Left ventricle myocardium inferior (tissue), 1 donor: ENCODE data around the gene CFAP46. TPM values are rescaled to one million over a fixed set of nuclear protein-coding genes. Genes with fewer than 3 reads are reported as not detected.

ENCODE experiments used
- DNase-seq: peaks from one replicate; pipeline ENCODE4 v3.0.0-alpha.2; 2020
- H3K27ac ChIP-seq: fragments of 200-600 bp; replicated peaks from 2 replicates; pipeline ENCODE4 v1.8.0; 2021
- H3K27me3 ChIP-seq: fragments of 200-600 bp; 2 replicates; pipeline ENCODE4 v1.8.0; 2021; ENCODE audit warnings: low read depth
- H3K36me3 ChIP-seq: fragments of 200-600 bp; 2 replicates; pipeline ENCODE4 v1.8.0; 2021
- H3K4me1 ChIP-seq: fragments of 200-600 bp; 2 replicates; pipeline ENCODE4 v1.8.0; 2021
- H3K4me3 ChIP-seq: fragments of 200-600 bp; 2 replicates; pipeline ENCODE4 v1.8.0; 2021; ENCODE audit warnings: mild to moderate bottlenecking, moderate library complexity
- H3K9me3 ChIP-seq: fragments of 200-600 bp; replicated peaks from 2 replicates; pipeline ENCODE4 v1.8.0; 2021
- intact Hi-C: fragments of 100-400 bp; cut with micrococcal nuclease; formaldehyde crosslinking; loops from one replicate; pipeline ENCODE4 v1.11.0; 2022
- total RNA-seq: library from RNA; stranded (reverse); fragmentation: NEBNext Ultra II Directional; extraction: Animal tissue kit (Norgen Biotek cat#: 25700); gene quantifications from one replicate; pipeline ENCODE4 v1.2.1, GENCODE V29; 2021
- TF ChIP-seq, protein P1 (sequence below): fragments of 200-600 bp; IDR thresholded peaks from 2 replicates; pipeline ENCODE4 v1.8.0; 2021; ENCODE audit warnings: antibody characterized with exemption, mild to moderate bottlenecking, borderline replicate concordance
- donor health status: DM: no; HTN: yes; CAD: no; lungs with severe emphysema.

CFAP46 gene
- total RNA-seq, 1 donor from 2014 or later, result 0.99 TPM

DNA sequence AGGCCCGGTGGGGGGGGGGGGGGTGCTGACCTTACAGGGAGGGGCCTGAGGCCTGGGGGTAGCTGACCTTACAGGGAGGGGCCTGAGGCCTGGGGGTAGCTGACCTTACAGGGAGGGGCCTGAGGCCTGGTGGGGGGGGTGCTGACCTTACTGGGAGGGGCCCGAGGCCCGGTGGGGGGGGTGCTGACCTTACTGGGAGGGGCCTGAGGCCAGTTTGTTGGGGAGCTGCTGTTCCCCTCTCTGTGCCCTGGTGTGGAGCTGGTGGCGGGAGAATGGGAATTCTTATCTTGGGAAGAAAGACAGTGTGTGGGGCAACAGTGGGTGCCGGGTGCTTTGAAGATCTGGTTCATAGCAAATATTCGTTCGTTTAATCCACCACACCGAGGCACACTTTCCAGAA lies 46.6 kb upstream of the CFAP46 start:
- Histone ChIP-seq H3K27me3 (peaks cover 52% of the 10 kb centered on the region), H3K4me3 (no peak overlapping the region), H3K27ac (no peak overlapping the region), H3K9me3 (no peaks in the 10 kb centered on the region), H3K36me3 (no peaks in the 10 kb centered on the region), H3K4me1 (peaks cover 4% of the 10 kb centered on the region)
- TF ChIP-seq, protein P1, sequence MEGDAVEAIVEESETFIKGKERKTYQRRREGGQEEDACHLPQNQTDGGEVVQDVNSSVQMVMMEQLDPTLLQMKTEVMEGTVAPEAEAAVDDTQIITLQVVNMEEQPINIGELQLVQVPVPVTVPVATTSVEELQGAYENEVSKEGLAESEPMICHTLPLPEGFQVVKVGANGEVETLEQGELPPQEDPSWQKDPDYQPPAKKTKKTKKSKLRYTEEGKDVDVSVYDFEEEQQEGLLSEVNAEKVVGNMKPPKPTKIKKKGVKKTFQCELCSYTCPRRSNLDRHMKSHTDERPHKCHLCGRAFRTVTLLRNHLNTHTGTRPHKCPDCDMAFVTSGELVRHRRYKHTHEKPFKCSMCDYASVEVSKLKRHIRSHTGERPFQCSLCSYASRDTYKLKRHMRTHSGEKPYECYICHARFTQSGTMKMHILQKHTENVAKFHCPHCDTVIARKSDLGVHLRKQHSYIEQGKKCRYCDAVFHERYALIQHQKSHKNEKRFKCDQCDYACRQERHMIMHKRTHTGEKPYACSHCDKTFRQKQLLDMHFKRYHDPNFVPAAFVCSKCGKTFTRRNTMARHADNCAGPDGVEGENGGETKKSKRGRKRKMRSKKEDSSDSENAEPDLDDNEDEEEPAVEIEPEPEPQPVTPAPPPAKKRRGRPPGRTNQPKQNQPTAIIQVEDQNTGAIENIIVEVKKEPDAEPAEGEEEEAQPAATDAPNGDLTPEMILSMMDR, result no peak
- intact Hi-C loops, result no loop called here
- DNase-seq, result no peak

DNA sequence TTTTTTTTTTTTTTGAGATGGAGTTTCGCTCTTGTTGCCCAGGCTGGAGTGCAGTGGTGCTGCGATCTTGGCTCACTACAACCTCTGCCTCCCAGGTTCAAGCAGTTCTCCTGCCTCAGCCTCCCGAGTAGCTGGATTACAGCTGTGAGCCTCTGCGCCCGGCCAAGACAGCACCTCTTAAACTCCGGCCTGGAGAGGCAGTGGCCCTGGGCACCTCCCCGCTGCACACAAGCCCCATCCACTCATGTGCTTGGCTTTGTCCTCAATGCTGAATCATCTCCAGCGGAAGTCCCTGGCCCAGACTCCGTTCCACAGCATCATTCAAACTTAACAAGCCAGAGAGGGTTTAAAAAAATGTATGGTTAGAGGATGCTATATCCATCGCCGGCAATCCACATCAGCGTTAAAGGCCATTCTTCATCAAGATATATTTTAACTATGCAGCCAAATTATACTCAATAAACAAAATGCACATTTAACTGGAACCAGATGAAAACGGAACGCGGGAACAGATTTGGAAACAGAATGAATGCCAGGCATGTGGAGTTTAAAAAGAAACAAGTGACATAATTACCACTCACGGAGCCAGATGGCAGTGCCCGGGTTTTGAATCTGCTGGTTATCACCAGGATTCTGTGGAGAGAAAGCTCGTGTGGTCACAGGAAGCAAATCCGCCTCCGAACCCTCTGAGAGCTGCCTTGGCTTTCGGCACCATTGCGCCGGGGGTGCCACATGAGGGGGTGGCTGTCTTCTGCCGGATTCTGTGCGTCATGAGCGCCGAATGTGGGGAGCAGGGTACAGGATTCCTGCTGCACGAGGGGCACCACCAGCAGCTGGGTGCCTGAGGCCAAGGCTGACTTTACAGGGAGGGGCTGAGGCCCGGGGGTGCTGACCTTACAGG lies 45.6 kb upstream of the CFAP46 start:
- TF ChIP-seq, protein P1, result no peak
- no peak overlapping the region for H3K4me3 ChIP-seq

DNA sequence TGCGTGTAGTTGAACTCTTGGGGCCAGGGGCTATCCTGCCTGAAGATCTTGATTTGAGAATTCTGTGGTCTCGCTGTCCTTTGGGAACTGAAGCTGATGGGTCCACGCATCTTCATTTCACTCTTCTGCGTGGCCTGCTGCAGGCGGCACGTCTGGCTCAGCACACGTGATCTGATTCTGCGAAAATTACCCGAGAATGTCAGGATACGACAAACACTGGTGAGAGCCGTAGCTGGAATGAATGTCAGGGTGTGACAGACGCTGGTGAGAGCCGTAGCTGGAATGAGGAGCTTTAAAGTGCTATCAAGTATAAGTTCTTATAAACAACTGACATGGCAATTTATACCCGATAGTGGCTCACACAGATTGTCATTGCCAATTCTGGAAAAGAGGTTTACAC lies 44.6 kb upstream of the CFAP46 start:
- peaks cover 4% of the 10 kb centered on the region for H3K4me1 ChIP-seq
- H3K27me3 ChIP-seq, result peaks cover 46% of the 10 kb centered on the region
- no peak overlapping the region for H3K4me3 ChIP-seq
- H3K27ac ChIP-seq, result no peak overlapping the region
- H3K36me3 ChIP-seq, result no peaks in the 10 kb centered on the region
- H3K9me3 ChIP-seq, result no peaks in the 10 kb centered on the region
- TF ChIP-seq, protein P1, result no peak
- intact Hi-C loops, result no loop called here
- DNase-seq, result no peak

More for the DNA sequence above, 45.6 kb upstream of the CFAP46 start:
- intact Hi-C loops, result no loop called here
- Histone ChIP-seq H3K36me3 (no peaks in the 10 kb centered on the region), H3K9me3 (no peaks in the 10 kb centered on the region), H3K4me1 (peaks cover 4% of the 10 kb centered on the region), H3K27me3 (peaks cover 48% of the 10 kb centered on the region), H3K27ac (no peak overlapping the region)
- DNase-seq, result no peak

DNA sequence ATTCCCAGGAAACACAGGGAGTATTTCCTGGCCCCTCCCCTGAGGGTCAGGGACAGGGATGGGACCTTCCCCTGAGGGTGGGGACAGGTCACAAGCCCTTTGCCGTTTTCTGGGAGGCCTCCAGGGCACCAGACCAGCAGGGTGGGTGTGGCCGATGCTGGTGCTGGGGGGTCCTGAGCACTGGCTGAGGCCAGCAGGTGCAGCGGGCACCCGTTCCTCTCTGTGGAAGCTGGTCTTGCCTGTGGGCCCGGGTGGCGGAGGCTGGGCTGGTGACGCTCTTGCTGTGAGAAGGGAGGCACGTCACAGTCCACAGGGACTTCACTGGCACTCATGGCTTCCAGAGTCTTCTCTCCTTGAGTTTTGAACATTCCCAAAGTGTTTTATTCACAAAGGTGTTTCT lies 44.2 kb upstream of the CFAP46 start:
- Histone ChIP-seq H3K27ac (no peak overlapping the region), H3K9me3 (no peaks in the 10 kb centered on the region), H3K27me3 (peaks cover 46% of the 10 kb centered on the region), H3K4me3 (no peak overlapping the region), H3K36me3 (no peaks in the 10 kb centered on the region), H3K4me1 (peaks cover 4% of the 10 kb centered on the region)
- TF ChIP-seq, protein P1, result no peak
- no peak for DNase-seq
- intact Hi-C loops, result no loop called here

DNA sequence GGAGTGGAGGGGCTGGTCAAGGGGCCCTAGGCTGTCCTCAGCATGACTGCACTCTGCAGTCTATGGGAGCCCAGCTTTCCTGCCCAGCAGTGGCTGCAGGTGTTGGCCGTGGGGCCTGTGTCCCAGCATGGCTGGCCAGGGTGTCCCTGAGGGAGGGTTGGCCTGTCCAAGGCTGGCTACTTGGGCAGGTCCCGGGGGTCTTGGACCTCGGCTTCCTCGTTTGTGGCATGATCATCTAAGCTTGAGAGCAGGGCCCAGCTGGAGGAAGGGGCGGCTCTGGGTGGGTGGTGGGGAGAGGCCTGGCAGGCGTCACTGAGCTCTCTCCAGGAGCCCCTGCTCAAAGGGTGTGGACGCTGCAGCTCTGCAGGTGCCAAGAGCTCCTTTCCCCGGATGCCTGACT lies 43.7 kb upstream of the CFAP46 start:
- TF ChIP-seq, protein P1, result no peak

More for the DNA sequence above, 43.7 kb upstream of the CFAP46 start:
- Histone ChIP-seq H3K36me3 (no peaks in the 10 kb centered on the region), H3K4me1 (peaks cover 4% of the 10 kb centered on the region), H3K27ac (no peak overlapping the region), H3K9me3 (no peaks in the 10 kb centered on the region), H3K27me3 (peaks cover 48% of the 10 kb centered on the region), H3K4me3 (no peak overlapping the region)
- intact Hi-C loops, result no loop called here
- DNase-seq, result no peak
